ENCODE data around the gene CCDC187.

- TF ChIP-seq, protein P1, sequence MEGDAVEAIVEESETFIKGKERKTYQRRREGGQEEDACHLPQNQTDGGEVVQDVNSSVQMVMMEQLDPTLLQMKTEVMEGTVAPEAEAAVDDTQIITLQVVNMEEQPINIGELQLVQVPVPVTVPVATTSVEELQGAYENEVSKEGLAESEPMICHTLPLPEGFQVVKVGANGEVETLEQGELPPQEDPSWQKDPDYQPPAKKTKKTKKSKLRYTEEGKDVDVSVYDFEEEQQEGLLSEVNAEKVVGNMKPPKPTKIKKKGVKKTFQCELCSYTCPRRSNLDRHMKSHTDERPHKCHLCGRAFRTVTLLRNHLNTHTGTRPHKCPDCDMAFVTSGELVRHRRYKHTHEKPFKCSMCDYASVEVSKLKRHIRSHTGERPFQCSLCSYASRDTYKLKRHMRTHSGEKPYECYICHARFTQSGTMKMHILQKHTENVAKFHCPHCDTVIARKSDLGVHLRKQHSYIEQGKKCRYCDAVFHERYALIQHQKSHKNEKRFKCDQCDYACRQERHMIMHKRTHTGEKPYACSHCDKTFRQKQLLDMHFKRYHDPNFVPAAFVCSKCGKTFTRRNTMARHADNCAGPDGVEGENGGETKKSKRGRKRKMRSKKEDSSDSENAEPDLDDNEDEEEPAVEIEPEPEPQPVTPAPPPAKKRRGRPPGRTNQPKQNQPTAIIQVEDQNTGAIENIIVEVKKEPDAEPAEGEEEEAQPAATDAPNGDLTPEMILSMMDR (IDR thresholded peaks at IDR 0.05), result no peak
- no peak for TF ChIP-seq POLR2A (IDR thresholded peaks at IDR 0.05)
Measured at GRCh38 chr9:136328622-136329041, 24.7 kb upstream of the CCDC187 start.

Data from body of pancreas (tissue), 4 donors.